ENCODE measurements around the gene CYP2F1. TPM values are rescaled to one million over a fixed set of nuclear protein-coding genes. Genes with fewer than 3 reads are reported as not detected.

CYP2F1 gene
- polyA plus RNA-seq, 1 donor from 2014 or later = not detected

DNA sequence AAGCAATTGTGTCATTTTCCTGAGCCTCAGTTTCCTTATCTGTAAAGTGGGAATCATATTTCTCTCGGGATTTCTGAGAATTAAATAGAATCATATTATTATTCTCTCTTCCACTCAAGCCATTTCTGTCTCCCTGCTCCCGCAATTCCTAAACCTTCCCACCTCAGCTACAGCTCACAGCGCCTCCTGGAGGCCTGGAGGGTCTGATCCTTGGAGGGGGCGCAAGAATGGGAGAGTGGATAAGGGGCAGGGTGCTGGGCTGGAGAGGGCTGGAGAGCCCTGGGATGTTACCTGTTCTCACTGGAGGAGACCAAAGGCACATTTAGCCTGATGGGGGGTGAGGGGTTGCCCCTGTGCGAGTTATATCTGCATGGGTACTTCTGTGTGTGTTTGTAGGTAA lies 47.7 kb downstream of the CYP2F1 start:
- H3K36me3 ChIP-seq (ENCODE audit: insufficient read depth, low read length) = no peaks in the 10 kb centered on the region
- no peaks in the 10 kb centered on the region for H3K79me2 ChIP-seq (replicated peaks; ENCODE audit: insufficient read depth, low read length)
- H2AFZ ChIP-seq (ENCODE audit: low read depth, low read length) = no peak overlapping the region
- H4K20me1 ChIP-seq (ENCODE audit: insufficient read depth) = no peaks in the 10 kb centered on the region
- H3K9me3 ChIP-seq (ENCODE audit: low read length) = no peaks in the 10 kb centered on the region
- no peak overlapping the region for H3K4me3 ChIP-seq (ENCODE audit: low read length)
- no peaks in the 10 kb centered on the region for H3F3A ChIP-seq (ENCODE audit: insufficient read depth, low read length, poor library complexity, severe bottlenecking)
- H3K27ac ChIP-seq (ENCODE audit: low read length) = no peak overlapping the region
- no peak overlapping the region for H3K9ac ChIP-seq (ENCODE audit: low read length)
- H3K4me2 ChIP-seq (ENCODE audit: low read length) = no peak overlapping the region
- no peak for TF ChIP-seq RAD21 (conservative IDR thresholded peaks at IDR 0.05)
- TF ChIP-seq EZH2 (IDR thresholded peaks at IDR 0.05; ENCODE audit: borderline replicate concordance, insufficient read depth, low read length, poor library complexity, severe bottlenecking) = no peak
- no peak for TF ChIP-seq MXI1 (conservative IDR thresholded peaks at IDR 0.05; ENCODE audit: poor library complexity, severe bottlenecking)
- TF ChIP-seq, protein P1, sequence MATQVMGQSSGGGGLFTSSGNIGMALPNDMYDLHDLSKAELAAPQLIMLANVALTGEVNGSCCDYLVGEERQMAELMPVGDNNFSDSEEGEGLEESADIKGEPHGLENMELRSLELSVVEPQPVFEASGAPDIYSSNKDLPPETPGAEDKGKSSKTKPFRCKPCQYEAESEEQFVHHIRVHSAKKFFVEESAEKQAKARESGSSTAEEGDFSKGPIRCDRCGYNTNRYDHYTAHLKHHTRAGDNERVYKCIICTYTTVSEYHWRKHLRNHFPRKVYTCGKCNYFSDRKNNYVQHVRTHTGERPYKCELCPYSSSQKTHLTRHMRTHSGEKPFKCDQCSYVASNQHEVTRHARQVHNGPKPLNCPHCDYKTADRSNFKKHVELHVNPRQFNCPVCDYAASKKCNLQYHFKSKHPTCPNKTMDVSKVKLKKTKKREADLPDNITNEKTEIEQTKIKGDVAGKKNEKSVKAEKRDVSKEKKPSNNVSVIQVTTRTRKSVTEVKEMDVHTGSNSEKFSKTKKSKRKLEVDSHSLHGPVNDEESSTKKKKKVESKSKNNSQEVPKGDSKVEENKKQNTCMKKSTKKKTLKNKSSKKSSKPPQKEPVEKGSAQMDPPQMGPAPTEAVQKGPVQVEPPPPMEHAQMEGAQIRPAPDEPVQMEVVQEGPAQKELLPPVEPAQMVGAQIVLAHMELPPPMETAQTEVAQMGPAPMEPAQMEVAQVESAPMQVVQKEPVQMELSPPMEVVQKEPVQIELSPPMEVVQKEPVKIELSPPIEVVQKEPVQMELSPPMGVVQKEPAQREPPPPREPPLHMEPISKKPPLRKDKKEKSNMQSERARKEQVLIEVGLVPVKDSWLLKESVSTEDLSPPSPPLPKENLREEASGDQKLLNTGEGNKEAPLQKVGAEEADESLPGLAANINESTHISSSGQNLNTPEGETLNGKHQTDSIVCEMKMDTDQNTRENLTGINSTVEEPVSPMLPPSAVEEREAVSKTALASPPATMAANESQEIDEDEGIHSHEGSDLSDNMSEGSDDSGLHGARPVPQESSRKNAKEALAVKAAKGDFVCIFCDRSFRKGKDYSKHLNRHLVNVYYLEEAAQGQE (IDR thresholded peaks at IDR 0.05; ENCODE audit: borderline replicate concordance) = no peak
- TF ChIP-seq, protein P2, sequence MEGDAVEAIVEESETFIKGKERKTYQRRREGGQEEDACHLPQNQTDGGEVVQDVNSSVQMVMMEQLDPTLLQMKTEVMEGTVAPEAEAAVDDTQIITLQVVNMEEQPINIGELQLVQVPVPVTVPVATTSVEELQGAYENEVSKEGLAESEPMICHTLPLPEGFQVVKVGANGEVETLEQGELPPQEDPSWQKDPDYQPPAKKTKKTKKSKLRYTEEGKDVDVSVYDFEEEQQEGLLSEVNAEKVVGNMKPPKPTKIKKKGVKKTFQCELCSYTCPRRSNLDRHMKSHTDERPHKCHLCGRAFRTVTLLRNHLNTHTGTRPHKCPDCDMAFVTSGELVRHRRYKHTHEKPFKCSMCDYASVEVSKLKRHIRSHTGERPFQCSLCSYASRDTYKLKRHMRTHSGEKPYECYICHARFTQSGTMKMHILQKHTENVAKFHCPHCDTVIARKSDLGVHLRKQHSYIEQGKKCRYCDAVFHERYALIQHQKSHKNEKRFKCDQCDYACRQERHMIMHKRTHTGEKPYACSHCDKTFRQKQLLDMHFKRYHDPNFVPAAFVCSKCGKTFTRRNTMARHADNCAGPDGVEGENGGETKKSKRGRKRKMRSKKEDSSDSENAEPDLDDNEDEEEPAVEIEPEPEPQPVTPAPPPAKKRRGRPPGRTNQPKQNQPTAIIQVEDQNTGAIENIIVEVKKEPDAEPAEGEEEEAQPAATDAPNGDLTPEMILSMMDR (IDR thresholded peaks at IDR 0.05; ENCODE audit: poor library complexity, severe bottlenecking) = no peak
- no peak for TF ChIP-seq EP300 (conservative IDR thresholded peaks at IDR 0.05; ENCODE audit: poor library complexity, severe bottlenecking)
- TF ChIP-seq SMC3 (conservative IDR thresholded peaks at IDR 0.05; ENCODE audit: poor library complexity) = no peak
- TF ChIP-seq TAF1 (IDR thresholded peaks at IDR 0.05; ENCODE audit: low read depth) = no peak
- TF ChIP-seq POLR2AphosphoS5 (IDR thresholded peaks at IDR 0.05) = no peak
- H3K27me3 ChIP-seq (ENCODE audit: insufficient read depth, low read depth, low read length) = no peaks in the 10 kb centered on the region
- H3K9me2 ChIP-seq (ENCODE audit: insufficient read depth, low read length) = no peaks in the 10 kb centered on the region

- H3K9me3 ChIP-seq (ENCODE audit: low read length) = no peaks in the 10 kb centered on the region
- H3K27ac ChIP-seq (ENCODE audit: low read length) = no peak overlapping the region
- H3K4me3 ChIP-seq (ENCODE audit: low read length) = no peak overlapping the region
- no peaks in the 10 kb centered on the region for H4K20me1 ChIP-seq (ENCODE audit: insufficient read depth)
- no peak overlapping the region for H2AFZ ChIP-seq (ENCODE audit: low read depth, low read length)
- H3F3A ChIP-seq (ENCODE audit: insufficient read depth, low read length, poor library complexity, severe bottlenecking) = no peaks in the 10 kb centered on the region
- no peaks in the 10 kb centered on the region for H3K9me2 ChIP-seq (ENCODE audit: insufficient read depth, low read length)
- H3K79me2 ChIP-seq (replicated peaks; ENCODE audit: insufficient read depth, low read length) = no peaks in the 10 kb centered on the region
- no peak for TF ChIP-seq POLR2AphosphoS5 (IDR thresholded peaks at IDR 0.05)
- TF ChIP-seq, protein P2 (IDR thresholded peaks at IDR 0.05; ENCODE audit: poor library complexity, severe bottlenecking) = no peak
- no peak for TF ChIP-seq RAD21 (conservative IDR thresholded peaks at IDR 0.05)
- TF ChIP-seq MXI1 (conservative IDR thresholded peaks at IDR 0.05; ENCODE audit: poor library complexity, severe bottlenecking) = no peak
- TF ChIP-seq, protein P1 (IDR thresholded peaks at IDR 0.05; ENCODE audit: borderline replicate concordance) = no peak
- TF ChIP-seq TAF1 (IDR thresholded peaks at IDR 0.05; ENCODE audit: low read depth) = no peak
- TF ChIP-seq EP300 (conservative IDR thresholded peaks at IDR 0.05; ENCODE audit: poor library complexity, severe bottlenecking) = no peak
- TF ChIP-seq EZH2 (IDR thresholded peaks at IDR 0.05; ENCODE audit: borderline replicate concordance, insufficient read depth, low read length, poor library complexity, severe bottlenecking) = no peak
- no peak for TF ChIP-seq SMC3 (conservative IDR thresholded peaks at IDR 0.05; ENCODE audit: poor library complexity)
- H3K4me2 ChIP-seq (ENCODE audit: low read length) = no peak overlapping the region
- no peaks in the 10 kb centered on the region for H3K27me3 ChIP-seq (ENCODE audit: insufficient read depth, low read depth, low read length)
- H3K9ac ChIP-seq (ENCODE audit: low read length) = no peak overlapping the region
- no peaks in the 10 kb centered on the region for H3K36me3 ChIP-seq (ENCODE audit: insufficient read depth, low read length)
Observed at GRCh38 chr19:41166944-41167804, 52.9 kb downstream of the CYP2F1 start.
